HepG2 (cell line): ENCODE results near the gene RPS5. TPM values are rescaled to one million over a fixed set of nuclear protein-coding genes. Genes with fewer than 3 reads are reported as not detected.
A peak's percentile ranks its signal among the peaks of the same experiment; 100 is the strongest.

Source experiments
- MAFK ChIP-seq, 2 experiments: IDR thresholded peaks in 1 of 2; conservative IDR thresholded peaks in 1 of 2; 2 replicates each; pipeline ENCODE4 v1.6.1; 2011; ENCODE audit warnings: improper control_type of control experiment in 2 of 2, low read length in 2 of 2
- NR3C1 ChIP-seq: sonication (generic); formaldehyde crosslinking; IDR thresholded peaks from 2 replicates; pipeline ENCODE4 v1.4.0; 2020; ENCODE audit warnings: missing genetic modification reagents
- SMAD9 ChIP-seq: sonication (generic); formaldehyde crosslinking; IDR thresholded peaks from 2 replicates; pipeline ENCODE4 v1.5.1; 2020; ENCODE audit warnings: mild to moderate bottlenecking, missing genetic modification reagents
- TFDP1 ChIP-seq: IDR thresholded peaks from 2 replicates; pipeline ENCODE4 v1.6.1; 2016; ENCODE audit warnings: missing compliant biosample characterization, missing genetic modification reagents, borderline replicate concordance
- ZBED4 ChIP-seq: sonication (generic); formaldehyde crosslinking; IDR thresholded peaks from 2 replicates; pipeline ENCODE4 v1.4.0; 2020; ENCODE audit warnings: missing genetic modification reagents, borderline replicate concordance
- ZBTB44 ChIP-seq: sonication (generic); formaldehyde crosslinking; IDR thresholded peaks from 2 replicates; pipeline ENCODE4 v1.4.0; 2020; ENCODE audit warnings: missing genetic modification reagents
- ZFAT ChIP-seq: sonication (generic); formaldehyde crosslinking; conservative IDR thresholded peaks from 2 replicates; pipeline ENCODE4 v1.8.1; 2023; ENCODE audit warnings: missing genetic modification reagents, inconsistent platforms
- ZFP62 ChIP-seq: sonication (generic); formaldehyde crosslinking; IDR thresholded peaks from 2 replicates; pipeline ENCODE4 v1.4.0; 2020; ENCODE audit warnings: missing genetic modification reagents
- ZMYM2 ChIP-seq: sonication (generic); formaldehyde crosslinking; IDR thresholded peaks from 2 replicates; pipeline ENCODE4 v1.8.0; 2022; ENCODE audit warnings: mild to moderate bottlenecking, missing genetic modification reagents
- ZNF280B ChIP-seq: sonication (generic); formaldehyde crosslinking; IDR thresholded peaks from 2 replicates; pipeline ENCODE4 v1.5.0; 2020; ENCODE audit warnings: missing genetic modification reagents, mild to moderate bottlenecking, borderline replicate concordance
- ZNF317 ChIP-seq: sonication (generic); formaldehyde crosslinking; IDR thresholded peaks from 2 replicates; pipeline ENCODE4 v1.5.0; 2020; ENCODE audit warnings: mild to moderate bottlenecking, missing genetic modification reagents
- ZNF350 ChIP-seq: sonication (generic); formaldehyde crosslinking; IDR thresholded peaks from 2 replicates; pipeline ENCODE4 v1.4.0; 2020; ENCODE audit warnings: mild to moderate bottlenecking, low read depth, missing genetic modification reagents, borderline replicate concordance
- ZNF382 ChIP-seq: sonication (generic); formaldehyde crosslinking; IDR thresholded peaks from 2 replicates; pipeline ENCODE4 v1.5.0; 2020; ENCODE audit warnings: missing genetic modification reagents, mild to moderate bottlenecking, borderline replicate concordance
- ZNF691 ChIP-seq: sonication (generic); formaldehyde crosslinking; IDR thresholded peaks from 2 replicates; pipeline ENCODE4 v1.4.0; 2020; ENCODE audit warnings: missing genetic modification reagents, low read depth, mild to moderate bottlenecking, borderline replicate concordance
- ZNF737 ChIP-seq: sonication (generic); formaldehyde crosslinking; IDR thresholded peaks from 2 replicates; pipeline ENCODE4 v1.5.0; 2020; ENCODE audit warnings: missing genetic modification reagents, mild to moderate bottlenecking, borderline replicate concordance
- ZNF790 ChIP-seq: sonication (generic); formaldehyde crosslinking; IDR thresholded peaks from 2 replicates; pipeline ENCODE4 v1.8.0; 2022; ENCODE audit warnings: missing genetic modification reagents, mild to moderate bottlenecking, borderline replicate concordance
- ZNF83 ChIP-seq: sonication (generic); formaldehyde crosslinking; IDR thresholded peaks from 2 replicates; pipeline ENCODE4 v1.4.0; 2020; ENCODE audit warnings: missing genetic modification reagents, mild to moderate bottlenecking, borderline replicate concordance
- ZNF850 ChIP-seq: sonication (generic); formaldehyde crosslinking; conservative IDR thresholded peaks from 2 replicates; pipeline ENCODE4 v1.9.0; 2021; ENCODE audit warnings: mild to moderate bottlenecking, missing genetic modification reagents
- ZSCAN29 ChIP-seq: sonication (generic); formaldehyde crosslinking; conservative IDR thresholded peaks from 2 replicates; pipeline ENCODE4 v1.4.0; 2020; ENCODE audit warnings: mild to moderate bottlenecking, missing genetic modification reagents
- polyA plus RNA-seq, 8 experiments: library from polyadenylated mRNA; depleted of rRNA in 3 of 8; stranded (reverse) in 7 of 8; unstranded in 1 of 8; fragments of >200 nt; fragmentation: Illumina TruSeq in 4 of 8; extraction: Trizol in 4 of 8; gene quantifications; 2 replicates each; pipeline versions ENCODE4 v1.2.1 to v1.2.3, GENCODE V29; 2011 to 2016; ENCODE audit warnings: low read depth in 4 of 8, missing spikeins in 1 of 8, mixed read lengths in 1 of 8; ENCODE audit not compliant: insufficient read depth in 1 of 8
- total RNA-seq, 5 experiments: library from RNA; depleted of rRNA; stranded (reverse); fragments of >200 nt; fragmentation: Illumina TruSeq; extraction: Trizol; gene quantifications; 2 replicates each; pipeline ENCODE4 v1.2.3, GENCODE V29; 2016; ENCODE audit warnings: low read depth in 1 of 5

Gene RPS5
- total and polyA plus RNA-seq, 2 of the 13 experiments (the other 11 are each of a cell fraction or from before 2014, with no cell fraction given), result 1,544 to 4,408 TPM

GRCh38 chr19:58408152-58409009, 21.3 kb downstream of the RPS5 start, which contains the start of gene ZNF584 (continued):
- TF ChIP-seq ZNF83 (no peak), ZSCAN29 (0 out of 2 replicates have a peak, but pooled peaks have one; percentile 53), ZNF350 (peak; percentile 71; the same call in 1 of the 2 replicates), ZNF790 (peak; percentile 86; the same call in 1 of the 2 replicates), ZNF850 (CRISPR knock-in tag) (peak; percentile 91; the same call in 1 of the 2 replicates), ZFP62 (CRISPR knock-in tag) (no peak), ZNF382 (no peak), ZNF691 (CRISPR knock-in tag) (no peak), NR3C1 (CRISPR knock-in tag) (no peak), ZNF317 (CRISPR knock-in tag) (no peak; the same call in 1 of the 2 replicates), MAFK (conservative IDR thresholded peaks at IDR 0.05 in 1 of 2, IDR thresholded peaks at IDR 0.05 in 1 of 2; ENCODE audit: low read length in 2 of 2) (no peak), ZNF280B (CRISPR knock-in tag) (peak; percentile 59; the same call in 1 of the 2 replicates), ZBED4 (CRISPR knock-in tag) (no peak), ZBTB44 (CRISPR knock-in tag) (no peak), ZFAT (no peak), TFDP1 (CRISPR knock-in tag) (no peak; the same call in 1 of the 2 replicates), SMAD9 (no peak), ZMYM2 (CRISPR knock-in tag) (0 out of 2 replicates have a peak, but pooled peaks have one; percentile 16), ZNF737 (CRISPR knock-in tag) (no peak)
